ENCODE results near the gene JUND.

GRCh38 chr19:18306888-18307260 is 25.5 kb upstream of the JUND start:
- TF ChIP-seq CTCF (IDR thresholded peaks at IDR 0.05; ENCODE audit: insufficient read depth, low read length, poor library complexity, severe bottlenecking): no peak
- no peak for TF ChIP-seq EZH2phosphoT487 (conservative IDR thresholded peaks at IDR 0.05; ENCODE audit: low read length)

Measured in SU-DHL-6 (cell line).